NCI-H2171 (cell line): ENCODE results near the gene BCR.

ENCODE experiments used
- DNase-seq: peaks from one replicate; lab custom pipeline; 2025; lab: John Stamatoyannopoulos, UW

The BCR gene

DNA sequence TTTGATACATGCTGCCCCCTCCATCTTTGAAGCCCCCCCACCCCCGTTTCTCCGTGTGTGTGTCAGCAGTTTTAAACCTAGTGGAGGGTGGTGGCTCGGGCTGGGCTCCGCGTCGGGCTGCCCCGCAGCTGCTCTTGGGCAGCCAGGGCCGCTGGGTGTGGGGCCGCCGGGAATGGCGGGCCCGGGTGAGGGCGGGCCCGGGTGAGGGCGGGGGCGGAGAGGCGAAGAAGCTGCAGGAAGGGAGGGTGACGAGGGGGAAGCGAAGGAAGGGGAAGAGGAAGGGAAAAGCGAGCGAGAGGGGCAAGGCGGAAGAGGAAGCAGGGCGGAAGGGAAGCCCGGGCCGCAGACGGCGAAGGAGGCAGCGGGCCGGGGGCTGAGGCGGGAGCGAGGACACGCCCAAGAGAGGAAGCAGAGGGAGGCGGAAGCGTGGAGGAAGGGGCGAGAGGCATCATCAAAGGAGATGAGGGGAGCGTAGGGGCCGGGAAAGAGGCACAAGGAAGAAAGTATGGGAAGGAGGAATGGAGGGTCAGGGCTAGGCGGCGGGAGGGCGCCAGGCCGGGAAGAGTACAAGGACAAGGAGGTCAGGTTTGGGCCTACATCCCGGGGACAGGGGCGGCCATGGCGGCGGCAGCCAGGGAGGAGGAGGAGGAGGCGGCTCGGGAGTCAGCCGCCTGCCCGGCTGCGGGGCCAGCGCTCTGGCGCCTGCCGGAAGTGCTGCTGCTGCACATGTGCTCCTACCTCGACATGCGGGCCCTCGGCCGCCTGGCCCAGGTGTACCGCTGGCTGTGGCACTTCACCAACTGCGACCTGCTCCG is 82.4 kb downstream of the BCR start:
- no peak for DNase-seq

DNA sequence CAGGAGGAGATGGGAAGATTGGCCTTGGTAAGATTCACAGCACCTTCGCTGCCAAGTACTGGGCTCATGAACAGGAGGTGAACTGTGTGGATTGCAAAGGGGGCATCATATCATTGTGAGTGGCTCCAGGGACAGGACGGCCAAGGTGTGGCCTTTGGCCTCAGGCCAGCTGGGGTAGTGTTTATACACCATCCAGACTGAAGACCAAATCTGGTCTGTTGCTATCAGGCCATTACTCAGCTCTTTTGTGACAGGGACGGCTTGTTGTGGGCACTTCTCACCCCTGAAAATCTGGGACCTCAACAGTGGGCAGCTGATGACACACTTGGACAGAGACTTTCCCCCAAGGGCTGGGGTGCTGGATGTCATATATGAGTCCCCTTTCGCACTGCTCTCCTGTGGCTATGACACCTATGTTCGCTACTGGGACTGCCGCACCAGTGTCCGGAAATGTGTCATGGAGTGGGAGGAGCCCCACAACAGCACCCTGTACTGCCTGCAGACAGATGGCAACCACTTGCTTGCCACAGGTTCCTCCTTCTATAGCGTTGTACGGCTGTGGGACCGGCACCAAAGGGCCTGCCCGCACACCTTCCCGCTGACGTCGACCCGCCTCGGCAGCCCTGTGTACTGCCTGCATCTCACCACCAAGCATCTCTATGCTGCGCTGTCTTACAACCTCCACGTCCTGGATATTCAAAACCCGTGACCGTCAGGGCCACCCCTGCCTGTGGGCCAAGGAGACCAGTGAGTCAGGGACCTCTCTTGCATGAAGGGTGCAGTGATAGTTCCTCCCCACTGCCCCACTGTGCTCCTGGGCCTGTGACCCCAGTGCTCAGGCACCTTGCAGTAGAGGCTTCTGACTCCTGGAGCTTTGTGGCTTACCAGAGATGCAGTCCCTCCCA is 83.6 kb downstream of the BCR start:
- no peak for DNase-seq

DNA sequence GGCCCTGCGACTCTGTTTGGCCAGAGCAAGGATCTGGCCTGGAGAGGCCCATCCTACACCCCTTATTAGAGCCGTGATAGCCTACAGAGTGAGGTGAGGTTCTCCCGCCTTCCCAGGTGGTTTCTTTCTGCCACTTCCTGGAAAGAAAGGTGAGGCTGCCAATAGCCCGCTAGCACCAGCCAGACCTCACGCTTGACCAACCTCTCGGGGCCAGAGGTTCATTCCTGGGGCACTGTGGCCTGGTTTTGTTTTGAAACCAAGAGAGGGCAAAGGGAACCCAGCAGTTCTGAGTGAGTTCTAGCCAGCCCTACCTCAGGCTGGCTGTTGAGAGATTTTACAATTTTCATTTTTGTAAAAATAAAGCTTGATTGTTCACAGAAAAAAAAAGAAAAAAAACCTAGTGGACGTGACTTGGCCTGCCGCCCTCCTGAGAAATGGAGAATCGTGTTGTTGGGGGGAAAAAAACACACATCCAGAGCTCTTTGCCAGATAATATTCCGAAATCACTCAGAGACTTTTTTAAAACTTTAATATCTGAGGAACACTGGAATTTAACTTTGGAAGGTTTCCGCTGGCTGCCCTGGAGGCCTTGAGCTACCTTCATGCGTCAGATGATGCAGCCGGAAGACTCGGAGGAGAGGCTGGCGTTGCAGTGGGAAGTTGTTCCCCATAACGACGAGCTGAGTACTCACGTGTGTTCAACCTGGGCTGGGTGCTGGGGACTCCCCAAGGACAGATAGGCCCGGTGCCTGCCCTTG is 84.5 kb downstream of the BCR start:
- DNase-seq: no peak

DNA sequence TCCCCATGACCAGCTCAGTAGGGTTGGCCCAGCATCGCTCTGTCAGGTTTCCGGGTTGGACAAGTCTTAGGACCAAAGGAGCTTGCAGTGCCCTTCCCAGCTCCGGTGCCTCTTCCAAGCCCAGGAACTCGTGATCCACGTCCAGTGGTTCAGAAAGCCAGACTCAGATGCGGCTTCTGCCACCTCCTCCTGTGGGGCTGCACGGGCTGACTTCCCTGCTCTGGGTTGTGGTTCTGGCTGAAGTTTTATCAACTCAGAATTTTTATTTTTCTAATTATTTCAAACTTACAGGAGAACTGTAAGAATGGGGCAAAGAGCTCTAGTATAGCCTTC is 85.0 kb downstream of the BCR start:
- DNase-seq: no peak

DNA sequence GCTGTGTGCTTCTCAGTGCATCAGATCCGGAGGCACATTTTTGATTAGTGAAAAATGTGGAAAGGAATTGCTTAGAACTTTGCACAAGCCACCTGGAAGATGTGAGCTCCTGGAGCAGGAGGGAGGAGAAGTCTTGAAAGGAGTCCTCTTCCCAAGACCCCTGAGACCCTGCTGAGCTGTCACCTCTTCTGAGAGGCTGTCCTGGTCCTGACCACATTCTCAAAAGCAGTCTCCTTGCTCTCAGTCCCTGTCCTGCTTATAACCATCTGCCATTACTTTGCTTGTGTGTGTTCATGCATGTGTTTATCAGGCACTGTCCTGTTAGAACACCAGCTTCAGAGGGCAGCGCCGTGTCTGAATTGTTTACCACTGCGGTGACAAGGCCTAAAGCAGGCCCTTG is 86.5 kb downstream of the BCR start:
- no peak for DNase-seq

DNA sequence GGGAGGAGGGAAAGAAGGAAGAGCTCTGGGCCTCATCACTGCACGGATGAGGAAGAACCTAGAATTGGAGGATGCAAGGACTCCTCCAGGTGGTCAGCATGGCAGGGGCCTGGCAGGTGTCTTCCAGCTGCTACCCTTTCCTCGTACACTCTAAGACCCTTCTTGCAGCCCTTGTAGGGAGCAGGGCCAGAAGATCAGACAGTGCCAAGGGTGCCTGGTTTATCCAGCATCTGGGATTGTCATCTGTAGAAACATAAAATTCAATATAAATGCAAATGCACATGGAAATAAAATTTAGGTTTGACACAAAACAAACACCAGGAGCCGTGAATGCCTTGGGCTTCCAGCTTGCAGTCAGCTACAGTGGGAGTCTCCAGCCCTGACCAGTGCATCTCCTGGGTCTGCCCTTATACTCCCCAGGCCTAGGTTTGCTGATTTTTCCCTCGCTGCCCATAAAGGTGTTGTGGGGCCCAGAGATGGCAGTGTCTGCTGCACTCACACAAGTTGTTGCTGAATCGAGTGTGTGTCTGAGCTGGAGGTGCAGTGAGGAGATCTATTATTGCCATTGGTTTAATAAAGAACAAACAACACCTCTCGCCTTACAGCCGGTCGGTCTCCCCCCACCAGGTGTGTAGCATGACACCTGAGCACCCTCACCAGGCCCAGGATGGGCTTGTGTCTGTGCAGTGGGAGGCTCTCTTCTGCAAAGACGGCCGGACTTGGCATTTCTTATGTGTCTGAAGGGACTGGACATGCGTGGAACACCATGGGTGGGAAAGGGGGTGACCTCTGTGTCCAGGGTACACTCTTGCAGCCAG is 87.1 kb downstream of the BCR start:
- no peak for DNase-seq

DNA sequence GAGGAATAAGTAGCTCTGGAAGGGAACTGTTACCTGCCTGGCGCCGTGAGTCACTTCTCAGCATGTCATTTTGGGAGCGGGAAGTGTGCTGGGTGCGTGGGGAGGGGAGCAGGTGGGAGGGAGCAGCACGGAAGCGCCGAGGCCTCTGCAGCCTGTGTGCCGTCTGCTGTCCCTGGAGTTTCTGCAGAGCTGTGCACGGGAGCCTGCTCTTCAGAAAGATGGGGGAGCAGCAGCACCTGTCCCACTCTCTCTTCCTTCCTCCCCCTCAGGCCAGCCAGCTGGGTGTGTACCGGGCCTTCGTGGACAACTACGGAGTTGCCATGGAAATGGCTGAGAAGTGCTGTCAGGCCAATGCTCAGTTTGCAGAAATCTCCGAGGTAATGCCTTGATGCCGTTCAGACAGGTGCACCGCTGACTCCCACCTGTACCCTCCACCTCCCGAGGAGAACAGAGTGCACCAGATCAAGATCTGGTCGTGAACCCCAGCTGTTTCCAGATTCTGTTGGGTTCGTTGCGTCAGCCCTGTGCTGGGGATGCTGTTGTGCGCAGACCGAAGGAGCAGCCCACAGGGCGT is 87.9 kb downstream of the BCR start:
- peak; percentile 39 for DNase-seq

DNA sequence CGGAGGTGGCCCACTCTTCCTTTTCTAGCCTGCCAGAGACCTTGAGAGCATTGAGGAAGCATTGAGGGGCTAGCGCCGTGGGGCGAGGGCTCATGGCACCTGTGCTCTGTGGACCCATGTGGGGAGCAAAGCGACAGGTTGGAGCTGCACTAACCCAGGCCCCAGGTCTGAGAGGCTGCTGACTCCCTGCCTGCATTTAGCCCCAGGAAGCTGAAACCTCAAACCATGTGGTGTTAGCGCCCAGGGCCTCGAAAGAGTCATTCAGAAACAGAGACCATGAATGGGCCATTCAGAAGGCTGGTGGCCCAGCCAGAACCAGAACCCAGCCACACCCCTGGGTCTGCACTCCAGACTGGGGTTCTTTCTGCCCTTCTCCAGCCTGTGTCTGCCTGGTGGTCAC is 88.6 kb downstream of the BCR start:
- no peak for DNase-seq

DNA sequence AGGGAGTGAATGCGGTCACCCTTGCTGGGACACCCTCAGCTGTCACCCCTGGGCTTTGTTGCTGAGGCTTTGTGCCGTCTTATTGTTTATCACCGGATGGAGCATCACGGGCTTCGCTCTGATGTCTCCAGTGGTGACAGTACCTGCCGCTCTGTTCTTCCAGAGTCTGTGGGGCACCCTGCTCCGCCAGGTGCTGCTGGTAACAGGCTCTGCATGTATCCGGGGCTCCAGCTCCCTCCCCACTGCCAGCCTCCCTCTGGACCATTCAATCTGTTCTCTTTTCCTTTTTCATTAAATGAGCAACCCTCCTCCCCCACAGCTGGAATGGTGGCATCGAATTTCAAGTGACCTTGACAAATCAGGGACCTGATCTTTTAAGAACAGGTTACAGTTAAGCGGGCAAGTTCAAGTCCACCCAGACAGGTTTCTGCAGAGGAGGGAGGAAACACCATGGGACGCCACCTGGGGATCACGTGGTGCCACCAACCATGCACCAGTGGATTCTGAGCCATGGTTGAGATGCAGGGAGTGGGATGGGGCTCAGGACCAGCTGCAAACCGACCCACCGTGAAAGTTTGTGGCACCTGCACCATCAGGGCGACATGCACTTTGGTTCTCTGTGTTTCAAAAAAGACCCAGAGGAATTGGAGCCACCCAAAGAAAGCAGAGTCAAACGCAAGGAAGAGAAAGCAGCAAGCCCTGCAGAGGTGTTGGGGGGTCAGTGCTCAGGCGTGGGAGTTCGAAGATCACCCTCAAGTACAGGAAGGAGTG is 89.3 kb downstream of the BCR start:
- peak; percentile 54 for DNase-seq

DNA sequence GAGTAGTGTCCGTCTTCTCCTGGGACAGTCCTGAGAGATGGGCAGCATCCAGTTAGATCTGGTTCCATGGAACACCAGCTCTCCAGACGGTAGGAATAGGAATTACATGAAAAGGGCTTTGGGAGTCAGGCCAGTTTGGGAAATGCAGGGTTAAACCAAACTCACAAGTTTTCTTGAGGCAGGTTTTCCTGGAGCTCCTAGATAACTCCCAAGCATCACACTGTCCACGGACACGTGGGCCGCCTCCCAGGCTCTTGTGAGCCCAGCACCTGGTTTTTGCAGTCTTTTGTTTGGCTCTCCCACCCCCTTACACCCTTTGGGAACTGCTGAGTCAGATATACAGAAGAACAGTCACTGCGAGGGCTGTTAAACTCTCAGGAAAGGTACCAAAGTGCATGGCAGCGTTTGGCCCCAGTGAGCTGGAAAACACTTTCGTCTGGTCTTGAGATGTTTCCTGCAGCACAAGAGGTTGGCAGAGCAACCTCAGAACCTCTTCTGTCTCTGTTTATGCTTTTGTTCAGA is 90.0 kb downstream of the BCR start:
- DNase-seq: no peak

DNA sequence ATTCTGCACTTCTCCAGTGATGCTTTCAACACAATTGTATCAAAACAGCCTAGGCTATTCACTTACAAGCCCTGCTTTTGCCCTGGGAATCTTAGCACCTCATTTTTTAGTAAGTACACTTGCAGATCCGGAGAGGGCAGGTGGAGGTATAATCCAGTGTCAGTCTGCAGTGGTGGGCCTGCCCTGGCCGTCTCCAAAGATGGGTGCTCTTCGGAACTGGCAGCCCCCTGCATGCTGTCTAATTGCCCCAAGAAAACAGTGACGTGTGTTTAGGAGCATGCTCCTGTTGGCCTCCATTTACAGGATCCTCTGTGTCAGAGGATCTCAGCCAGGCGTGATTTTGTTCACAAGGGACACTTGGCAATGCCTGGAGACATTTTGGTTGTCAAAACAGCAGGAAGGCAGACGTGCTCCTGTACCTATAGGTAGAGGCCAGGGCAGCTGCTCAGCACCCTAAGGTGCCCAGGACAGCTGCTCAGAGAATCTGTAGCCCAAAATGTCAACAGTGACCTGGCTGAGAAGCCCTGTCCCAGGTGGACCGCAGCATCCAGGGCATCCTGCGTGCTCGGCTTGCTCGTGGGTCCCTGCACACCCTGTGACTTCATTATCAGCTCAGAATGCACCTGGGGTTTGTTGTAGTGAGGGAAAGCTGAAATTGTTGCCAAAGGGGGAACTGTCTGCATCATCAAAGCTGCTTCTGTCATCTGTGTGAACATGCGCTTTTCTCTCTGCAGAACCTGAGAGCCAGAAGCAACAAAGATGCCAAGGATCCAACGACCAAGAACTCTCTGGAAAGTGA is 90.7 kb downstream of the BCR start:
- no peak for DNase-seq

DNA sequence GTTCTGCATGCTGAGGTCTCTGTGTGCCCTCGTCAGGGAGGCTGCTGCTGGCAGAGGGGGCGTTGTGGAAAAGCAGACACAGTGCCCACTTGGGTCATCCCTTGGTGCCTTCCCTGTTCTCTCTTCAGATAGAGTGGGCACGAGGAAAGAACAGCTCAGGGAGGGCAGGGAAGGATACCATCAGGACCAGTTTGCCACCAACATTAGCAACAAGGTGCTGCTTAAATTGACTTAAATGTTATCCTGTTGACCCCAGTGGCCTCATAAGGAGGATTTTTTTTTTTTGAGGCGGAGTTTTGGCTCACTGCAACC is 91.2 kb downstream of the BCR start:
- no peak for DNase-seq

DNA sequence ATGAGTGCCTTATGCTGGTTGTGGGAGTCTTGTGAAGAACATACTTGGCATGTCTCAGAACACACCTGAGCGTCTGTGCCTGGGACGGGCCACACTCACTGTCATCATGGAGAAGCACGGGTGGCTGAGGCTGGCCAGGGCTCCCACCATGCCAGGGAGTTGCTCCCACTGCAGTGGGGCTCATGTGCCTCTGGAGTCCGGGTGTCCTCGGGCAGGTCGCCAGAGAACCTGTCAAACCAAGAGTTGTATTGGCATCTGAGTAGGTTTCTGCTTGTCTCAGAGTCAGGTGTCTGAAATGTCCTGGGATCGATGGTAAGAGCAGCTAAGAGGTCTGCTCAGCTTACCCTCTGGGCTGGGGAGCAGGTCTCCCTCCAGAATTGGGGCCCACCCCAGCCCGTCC is 92.1 kb downstream of the BCR start:
- no peak for DNase-seq

DNA sequence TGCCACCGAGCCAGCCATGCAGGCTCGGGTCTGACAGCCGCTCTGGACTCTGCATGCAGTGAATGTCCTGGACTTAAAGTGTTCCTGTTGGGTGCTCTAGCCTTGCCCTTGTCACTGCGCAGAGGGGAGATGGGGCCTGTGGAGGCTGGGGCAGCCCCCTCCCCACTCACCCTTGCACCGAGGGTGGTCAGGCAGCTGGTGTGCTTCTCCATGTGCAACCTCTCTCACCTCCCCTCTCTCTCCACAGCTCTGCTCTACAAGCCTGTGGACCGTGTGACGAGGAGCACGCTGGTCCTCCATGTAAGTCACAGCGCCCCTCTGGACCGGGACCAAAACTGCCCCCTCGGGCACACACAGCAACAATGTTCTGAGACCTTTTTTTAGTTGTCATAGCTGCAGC is 92.5 kb downstream of the BCR start:
- no peak for DNase-seq

DNA sequence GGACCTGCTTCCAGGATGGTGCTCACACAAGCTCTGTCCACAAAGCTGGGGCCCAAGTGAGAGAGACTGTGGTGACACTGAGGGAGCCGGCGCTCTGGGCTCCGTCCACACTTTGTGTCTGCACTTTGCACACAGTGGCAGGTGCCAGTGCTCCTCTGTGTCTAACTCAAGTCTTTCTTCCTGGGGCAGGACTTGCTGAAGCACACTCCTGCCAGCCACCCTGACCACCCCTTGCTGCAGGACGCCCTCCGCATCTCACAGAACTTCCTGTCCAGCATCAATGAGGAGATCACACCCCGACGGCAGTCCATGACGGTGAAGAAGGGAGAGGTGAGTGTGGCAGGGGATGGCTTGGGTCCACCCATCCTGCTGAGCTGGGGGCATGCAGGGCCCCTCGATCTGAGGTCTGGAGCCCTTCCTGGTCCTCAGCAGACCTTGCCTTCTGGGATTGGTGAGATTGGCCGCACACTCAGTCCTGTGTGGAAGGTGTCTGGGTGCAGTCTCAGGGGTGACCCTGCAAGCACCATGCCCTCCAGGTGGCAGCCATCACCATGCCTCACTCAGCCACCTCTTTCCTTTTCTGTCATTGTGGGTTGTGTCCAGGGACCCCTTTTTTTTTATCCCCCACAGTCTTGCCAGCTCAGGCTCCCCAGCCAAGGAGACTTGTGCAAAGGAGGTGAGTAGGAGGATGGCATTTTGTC is 93.3 kb downstream of the BCR start:
- DNase-seq: no peak

DNA sequence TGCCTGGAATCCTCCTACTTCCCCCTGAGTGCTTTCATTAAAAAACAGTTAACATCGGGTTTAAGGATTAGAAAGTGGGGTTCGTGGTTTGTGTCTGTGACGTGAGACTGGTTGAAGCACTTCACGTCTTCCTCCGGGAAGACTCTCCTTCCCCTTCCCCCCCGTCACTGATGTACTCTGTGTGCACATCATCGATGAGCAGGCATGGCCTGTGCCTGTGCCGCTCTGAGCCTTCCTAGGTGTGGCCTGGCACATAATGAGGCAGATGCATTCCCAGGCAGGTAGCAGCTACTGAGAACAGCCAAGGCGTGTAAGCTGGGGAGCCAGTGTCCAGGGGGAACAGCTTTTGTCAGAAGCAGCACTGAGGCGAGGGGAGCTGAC is 93.8 kb downstream of the BCR start:
- no peak for DNase-seq

DNA sequence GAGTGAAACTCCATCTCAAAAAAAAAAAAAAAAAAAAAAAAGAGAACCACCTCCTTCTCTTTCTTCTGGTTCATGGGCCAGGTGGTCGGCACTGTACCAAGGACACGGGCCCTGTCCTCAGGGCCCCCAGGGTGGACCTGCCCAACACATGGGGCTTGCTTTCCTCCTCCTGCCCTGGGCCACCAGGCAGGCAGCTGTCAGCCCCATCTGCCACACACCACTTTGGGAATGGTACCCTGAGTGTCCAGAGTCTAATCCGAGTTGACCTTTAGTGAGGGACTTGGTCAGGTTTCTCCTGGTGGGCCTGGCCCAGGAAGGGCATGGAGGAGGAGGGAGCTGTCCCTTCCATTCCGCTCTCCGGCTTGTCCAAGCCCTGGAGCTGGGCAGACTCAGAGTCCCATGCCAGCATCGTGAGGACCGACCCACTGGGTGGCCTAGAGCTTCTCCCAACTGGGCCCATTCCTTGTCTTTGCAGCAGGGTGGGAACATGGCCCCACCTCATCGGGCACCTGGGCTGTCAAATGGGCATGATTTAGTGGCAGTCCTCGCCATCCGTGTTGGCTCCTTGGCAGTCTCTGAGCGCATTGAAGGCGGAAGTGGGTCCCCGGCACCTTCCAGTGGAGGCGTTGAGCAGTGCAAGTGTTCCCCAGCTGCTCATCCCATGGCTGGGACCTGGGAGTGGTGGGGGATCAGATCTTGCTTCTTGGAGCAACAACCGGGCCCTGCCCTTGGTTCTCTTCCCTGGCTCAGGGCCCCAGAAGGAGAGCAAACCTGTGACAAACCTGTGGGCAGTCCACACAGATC is 94.8 kb downstream of the BCR start:
- no peak for DNase-seq

DNA sequence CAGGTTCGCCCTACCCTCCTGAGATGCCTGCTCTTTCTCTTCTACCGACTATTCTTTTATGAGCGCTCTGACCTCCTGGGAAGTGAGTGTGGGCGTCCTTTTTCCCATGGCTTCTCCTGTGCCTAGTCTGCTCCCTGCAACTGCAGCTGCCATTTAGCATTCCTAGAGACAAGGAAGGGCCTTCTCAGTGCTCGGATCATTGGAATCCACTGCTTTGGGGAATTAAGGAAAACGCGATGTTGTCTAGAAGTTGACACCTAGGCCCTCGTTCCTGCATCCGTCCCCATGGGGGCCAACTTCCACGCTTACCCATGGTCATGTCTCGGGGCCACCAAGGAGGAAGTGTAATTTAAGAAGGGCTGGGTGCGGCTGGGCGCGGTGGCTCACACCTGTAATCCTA is 95.4 kb downstream of the BCR start:
- DNase-seq: no peak
